Measurements from ENCODE around the gene CASP4.
"Not testable (repeated sequence)": the region's sequence is repeated elsewhere in the genome, so short reads cannot be mapped to it uniquely, and the experiment has no call there.

Gene CASP4

DNA sequence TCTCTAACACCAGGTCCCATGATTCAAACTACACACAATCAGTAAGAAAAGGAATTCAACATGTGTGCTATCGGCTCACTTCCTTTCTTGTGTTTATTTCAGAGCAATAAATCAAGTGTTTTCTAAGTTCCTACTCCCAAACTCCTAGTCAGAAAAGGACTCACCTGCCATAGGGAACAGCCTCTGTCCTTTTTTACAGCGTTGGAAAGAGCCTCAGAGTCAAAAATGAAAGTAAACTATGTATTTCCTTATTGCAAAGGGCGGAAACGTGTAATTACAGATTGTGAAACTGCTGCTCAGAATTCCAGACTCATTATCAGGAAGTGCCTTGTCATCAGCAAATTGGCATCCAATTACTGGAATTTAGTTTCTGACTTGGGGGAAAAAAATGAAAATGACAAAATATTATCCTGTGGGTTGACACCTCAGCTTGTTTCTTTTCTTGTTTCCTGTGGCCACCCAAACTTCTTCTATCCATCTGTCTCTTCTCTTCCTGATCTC lies at the start of gene CASP4:
Gene CASP4 (minus strand): TSS at position 220 of the 501 bp plus-strand sequence. CDS start 49 bp downstream, at position 171.
- peak; percentile 63 for DNase-seq (ENCODE audit: low spot score)

DNA sequence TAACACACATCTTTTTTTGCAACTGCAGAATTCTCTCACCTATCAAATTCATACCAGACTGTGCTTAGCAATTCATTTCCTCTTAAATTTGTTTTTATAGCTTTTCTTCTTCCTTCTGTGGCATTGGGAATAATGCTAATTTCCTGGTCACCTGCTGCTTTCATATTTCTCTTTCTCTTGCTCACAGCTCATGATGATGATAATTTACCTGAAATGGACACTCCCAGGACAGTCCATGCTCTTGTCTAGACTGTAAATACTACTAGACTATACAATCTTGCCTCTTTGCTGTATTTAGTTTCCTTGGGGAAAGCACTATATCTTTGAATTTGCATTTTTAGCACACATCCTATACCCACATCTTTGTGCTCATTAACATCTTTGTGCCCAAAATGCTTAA lies 39.1 kb upstream of the CASP4 start:
- DNase-seq (ENCODE audit: low spot score), result no peak

DNA sequence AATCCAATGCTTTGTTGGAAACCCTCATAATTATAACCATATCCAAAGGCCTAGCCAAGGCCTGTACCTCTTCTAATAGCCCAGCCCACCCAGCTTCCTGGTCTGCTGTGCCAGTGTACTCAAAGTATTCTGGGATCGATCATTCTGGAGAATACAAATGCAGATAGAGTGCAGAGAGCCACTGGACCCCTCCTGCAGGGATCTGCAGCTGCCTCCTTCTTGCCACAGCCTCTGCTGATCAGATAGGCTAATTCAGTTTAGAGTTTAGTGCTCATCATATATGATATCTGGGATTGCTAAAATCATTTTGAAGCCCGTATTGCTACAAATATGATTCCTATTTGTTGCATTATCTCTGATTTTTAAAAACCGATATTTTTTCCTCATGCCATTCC lies 37.1 kb upstream of the CASP4 start:
- no peak for DNase-seq (ENCODE audit: low spot score)

DNA sequence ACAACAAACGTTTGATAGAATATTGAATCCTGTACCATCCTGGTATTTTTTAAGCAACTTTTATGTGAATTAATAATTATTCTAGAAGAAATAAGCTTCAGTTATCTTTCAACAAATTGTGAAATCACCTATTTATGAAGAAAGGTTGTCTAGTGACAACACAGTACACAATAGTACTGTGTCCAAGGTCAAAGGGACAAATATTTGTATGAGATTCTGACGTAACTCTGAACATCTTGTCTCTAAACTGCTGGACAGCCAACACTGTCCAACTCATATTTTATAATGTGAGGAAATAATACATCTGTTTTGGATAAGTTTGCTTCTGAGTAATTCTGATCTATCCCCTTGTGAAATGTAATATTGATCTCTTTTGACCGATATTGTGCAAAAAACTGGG lies 35.6 kb upstream of the CASP4 start:
- no peak for DNase-seq (ENCODE audit: low spot score)

DNA sequence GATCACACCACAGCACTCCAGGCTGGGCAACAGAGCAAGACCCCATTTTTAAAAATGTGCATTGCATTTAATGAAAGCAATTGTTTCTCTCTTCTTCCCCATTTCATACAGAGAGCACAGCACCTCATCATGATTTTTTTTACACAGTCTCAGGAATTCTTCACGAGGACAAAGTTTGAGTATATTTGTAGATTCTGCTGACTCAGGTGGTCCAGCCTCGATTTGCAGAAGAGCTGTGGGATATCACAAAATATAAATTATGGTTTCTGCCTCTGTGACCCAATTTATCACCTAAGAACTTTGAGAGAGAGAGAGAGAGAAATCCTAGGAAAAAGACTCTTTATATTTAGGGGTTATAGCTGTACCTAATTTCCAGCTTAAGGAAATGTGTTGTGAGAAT lies 34.8 kb upstream of the CASP4 start:
- no peak for DNase-seq (ENCODE audit: low spot score)

DNA sequence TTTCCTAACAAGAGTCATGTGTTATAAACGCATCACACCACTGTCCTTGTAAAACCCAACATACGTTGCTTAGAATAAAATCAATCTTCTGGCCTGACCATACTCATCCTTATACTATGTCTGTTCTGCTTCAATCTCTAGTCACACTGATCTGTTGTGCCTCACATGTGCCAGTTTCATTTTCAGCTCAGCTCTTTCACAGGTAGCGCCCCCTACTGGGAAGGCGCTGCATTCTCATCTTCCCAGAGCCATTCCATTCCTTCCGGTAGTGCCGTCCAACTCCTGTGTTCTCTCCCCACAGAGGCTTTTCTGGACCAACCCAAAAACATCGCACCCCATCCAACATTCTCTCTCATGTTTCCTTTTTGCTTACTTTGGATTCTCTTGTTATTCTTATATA lies 32.4 kb upstream of the CASP4 start:
- no peak for DNase-seq (ENCODE audit: low spot score)

DNA sequence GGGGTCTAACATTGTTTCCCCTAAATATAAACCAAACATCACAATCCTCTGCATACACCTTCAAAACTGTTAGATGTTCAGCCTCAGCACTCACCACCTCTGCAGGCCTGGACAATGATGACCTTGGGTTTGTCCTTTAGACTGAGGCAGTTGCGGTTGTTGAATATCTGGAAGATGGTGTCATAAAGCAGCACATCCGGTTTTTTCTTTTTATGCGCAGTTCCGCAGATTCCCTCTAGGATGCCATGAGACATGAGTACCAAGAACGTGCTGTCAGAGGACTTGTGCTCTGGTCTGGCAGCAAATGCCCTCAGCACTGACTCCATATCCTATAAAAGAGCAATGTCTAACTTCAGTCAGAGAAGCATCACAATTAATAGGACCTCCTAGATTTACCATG lies 31.8 kb upstream of the CASP4 start:
- no peak for DNase-seq (ENCODE audit: low spot score)

DNA sequence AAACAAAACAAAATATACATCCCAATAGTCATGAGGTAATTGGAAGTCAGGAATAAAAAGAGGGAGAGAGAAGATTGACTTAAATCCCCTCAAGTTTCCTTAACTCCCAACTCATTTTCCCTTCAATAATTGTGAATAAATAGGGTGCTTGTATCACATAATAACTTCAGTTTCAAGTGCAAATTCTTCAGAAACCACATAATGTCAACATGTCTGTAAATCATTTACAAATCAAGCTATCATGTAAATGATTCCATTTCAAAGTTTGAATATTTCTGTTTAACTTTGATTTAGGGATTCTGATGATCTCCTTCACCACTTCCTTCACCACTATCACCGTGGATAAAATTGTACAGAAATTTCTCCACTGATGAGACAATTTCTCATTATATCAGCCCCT lies 31.3 kb upstream of the CASP4 start:
- no peak for DNase-seq (ENCODE audit: low spot score)

DNA sequence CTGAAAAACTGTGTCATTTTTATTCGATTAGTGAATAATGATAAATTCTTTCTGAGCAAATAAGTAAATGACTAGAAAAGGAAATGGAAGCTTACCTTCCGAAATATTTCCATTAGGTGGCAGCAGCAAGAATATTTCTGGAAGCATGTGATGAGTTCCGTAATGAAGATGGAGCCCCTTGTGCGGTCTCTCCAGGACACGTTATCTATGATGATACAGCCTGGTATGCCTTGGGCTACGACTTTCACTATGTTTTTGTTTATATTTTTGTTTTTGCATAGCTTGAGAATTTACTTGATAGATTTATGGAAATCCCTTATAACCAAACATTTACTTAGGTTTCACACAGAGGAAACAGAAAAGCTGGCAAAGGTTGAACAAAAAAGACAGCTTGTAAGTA lies 28.9 kb upstream of the CASP4 start:
- DNase-seq (ENCODE audit: low spot score), result no peak

DNA sequence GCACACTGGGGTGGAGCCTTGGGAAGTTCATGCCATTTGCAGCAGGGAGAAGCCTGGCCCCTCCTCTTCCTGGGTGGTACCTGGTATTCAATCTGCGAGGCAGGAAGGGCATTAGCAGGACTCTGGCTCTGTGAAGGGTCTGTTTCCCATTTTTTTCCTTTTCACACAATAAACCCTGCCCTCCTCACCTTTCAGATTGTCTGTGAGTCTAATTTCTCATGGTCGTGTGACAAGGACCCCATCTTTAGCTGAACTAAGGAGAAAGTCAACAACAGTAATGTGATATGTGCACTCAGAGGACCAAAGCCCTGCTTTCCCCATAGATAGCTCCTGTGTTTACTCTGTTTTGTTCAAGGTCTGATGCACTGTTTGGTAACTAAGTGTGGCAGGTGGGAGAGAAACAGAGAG lies 26.6 kb upstream of the CASP4 start:
- no peak for DNase-seq (ENCODE audit: low spot score)

DNA sequence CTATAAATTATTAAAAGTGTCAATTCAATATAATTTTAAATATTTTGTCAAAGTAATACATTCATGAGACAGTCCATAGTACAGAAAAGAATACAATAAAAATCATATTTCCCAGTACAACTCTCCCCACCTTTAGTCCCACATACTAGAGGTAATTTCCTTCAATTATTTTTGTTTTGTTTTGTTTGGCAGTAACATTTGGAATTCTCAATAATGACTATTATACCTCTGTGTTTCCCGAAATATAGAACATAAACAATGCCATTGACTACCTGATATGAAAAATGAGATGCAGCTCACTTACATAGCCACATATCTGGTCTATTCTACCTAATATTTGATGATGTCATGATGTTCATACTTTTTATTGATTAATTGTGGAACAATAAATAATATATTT lies 24.4 kb upstream of the CASP4 start:
- no peak for DNase-seq (ENCODE audit: low spot score)

DNA sequence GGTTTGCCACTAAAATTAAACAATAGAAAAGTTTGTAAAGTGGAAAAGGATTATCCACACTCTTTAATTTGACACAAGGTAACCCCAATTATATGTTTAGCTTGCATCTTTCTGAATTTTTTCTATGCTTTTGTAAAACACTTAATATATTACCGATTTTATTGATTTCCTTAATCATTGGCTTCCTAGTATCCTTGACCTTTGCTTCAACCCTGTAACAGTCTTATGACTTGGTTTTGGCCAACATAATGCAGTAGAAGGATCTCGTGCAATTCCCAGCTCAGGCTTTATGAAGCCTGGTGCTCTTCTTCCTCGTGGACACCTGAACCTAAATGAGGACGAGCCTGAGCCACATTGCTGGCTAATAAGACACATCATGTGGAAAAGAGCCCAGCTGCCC lies 23.6 kb upstream of the CASP4 start:
- no peak for DNase-seq (ENCODE audit: low spot score)

DNA sequence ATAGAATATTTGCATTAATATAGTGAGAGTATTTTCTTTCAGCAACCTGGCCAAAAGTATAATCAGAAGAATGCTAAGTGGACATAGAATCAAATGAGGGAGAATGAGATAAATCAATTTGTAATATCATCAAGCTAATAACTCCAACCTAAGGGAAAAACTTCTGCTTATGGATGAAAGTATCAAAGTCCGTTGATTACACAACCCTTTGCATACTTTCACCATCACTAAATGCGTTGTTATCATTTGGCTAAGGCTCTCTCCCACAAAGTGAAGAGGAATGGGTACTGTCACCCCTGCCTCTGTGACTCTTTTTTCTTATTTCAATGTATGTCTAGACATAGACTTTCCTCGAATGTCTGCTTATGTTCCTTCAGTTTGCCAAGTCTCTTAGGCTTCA lies 16.4 kb upstream of the CASP4 start:
- no peak for DNase-seq (ENCODE audit: low spot score)

DNA sequence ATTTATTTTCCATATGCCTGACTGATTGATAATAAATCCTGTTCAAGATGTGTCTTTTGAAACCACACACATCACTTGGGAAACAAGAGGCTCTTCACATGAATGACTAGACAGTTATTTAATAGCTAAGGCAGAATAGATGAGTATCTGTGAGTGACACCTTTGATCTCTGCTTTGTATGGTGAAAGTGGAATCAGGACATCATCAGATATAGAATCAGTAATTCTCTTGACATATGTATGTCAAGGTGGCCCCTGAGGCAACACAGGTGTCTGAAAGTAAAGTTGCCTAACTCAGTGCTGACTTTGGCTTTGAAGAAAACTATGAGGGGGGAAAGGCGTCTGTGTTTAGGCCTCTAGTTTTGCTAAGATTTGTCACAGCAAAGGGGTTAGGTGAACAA lies 11.5 kb upstream of the CASP4 start:
- DNase-seq (ENCODE audit: low spot score), result no peak

DNA sequence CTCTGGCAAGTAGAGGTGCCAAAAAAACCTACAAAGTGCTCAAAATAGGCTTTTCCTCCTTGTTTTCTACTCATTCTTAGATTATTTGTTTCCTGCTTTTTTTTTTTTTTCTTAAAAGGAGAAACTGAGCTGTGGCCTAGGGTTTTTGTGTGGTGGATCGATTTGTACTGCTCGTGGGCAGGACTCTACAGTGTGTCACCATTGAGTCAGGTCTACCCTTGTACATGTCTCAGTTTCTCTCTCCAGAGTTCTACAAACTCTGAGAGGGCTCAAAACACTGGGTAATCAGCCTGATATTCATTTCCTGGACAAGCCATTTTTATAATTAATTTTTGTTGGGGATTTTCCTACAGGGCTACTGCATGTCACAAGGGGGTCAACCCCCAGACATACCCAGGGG lies 5.2 kb upstream of the CASP4 start:
- DNase-seq (ENCODE audit: low spot score), result no peak

DNA sequence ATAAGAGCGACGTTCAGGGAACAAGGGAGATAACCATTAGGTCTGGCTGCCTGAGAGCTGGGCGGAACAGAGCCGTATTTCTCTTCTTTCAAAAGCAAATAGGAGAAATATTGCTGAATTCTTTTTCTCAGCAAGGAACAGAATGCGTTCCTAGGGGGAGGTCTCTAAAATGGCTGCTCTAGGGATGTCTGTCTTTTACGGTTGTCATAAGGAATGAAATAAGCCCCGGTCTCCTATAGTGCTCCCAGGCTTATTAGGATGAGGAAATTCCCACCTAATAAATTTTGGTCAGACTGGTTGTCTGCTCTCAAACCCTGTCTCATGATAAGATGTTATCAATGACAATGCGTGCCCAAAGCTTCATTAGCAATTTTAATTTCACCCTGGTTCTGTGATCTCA lies 4.5 kb upstream of the CASP4 start:
- not testable (repeated sequence) for DNase-seq (ENCODE audit: low spot score)

DNA sequence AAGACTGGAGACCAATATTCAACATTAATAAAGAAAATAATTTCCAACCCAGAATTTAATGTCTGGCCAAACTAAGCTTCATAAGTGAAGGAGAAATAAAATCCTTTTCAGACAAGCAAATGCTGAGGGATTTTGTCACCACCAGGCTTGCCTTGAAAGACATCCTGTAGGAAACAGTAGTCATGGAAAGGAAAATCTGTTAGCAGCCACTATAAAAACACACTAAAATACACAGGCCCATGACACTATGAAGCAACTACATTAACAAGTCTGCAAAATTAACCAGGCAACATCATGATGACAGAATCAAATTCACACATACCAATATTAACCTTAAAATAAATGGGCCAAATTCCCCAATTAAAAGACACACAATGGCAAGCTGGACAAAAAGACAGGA lies 2.4 kb upstream of the CASP4 start:
- DNase-seq (ENCODE audit: low spot score), result no peak

DNA sequence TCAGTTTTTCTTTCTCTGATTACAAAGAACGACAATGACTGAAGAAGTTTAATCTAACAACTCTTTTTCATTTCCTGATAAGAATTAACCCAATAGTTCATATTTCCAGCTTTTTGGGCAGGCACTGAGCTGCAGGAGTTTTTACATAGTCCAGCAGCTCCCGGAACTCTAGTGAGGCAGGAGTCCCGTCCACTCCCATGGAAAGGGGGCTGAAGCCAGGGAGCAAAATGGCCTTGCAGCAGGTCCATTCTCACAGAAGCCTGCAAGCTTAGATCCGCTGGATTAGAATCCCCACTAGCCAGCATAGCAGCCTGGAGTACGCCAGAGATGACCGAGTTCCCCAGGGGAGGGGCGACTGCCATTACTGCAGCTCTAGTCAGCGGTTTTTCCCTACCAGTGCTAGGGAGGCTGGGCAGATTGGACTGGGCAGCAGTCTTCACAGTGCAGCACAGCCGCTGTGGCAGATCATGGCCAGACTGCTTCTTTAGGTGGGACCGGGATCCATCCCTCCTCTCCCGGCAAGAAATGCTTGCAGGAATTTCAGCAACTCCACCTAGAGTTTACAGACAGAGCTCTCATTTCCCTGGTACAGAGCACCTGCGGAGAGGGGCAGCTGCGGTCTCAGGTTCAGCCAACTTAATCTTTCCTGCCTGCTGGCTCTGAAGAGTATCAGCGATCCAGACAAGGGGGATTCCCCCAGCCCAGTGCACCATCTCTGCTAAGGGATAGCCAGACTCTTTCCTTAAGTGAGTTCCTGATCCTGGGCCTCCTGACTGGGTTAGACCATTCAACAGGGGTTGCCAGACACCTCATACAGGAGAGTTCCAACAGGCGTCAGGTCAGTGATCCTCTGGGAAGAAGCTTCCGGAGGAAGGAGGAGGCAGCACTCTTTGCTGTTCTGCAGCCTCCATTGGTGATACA lies 742 bp upstream of the CASP4 start:
- DNase-seq (ENCODE audit: low spot score), result peak; percentile 50

DNA sequence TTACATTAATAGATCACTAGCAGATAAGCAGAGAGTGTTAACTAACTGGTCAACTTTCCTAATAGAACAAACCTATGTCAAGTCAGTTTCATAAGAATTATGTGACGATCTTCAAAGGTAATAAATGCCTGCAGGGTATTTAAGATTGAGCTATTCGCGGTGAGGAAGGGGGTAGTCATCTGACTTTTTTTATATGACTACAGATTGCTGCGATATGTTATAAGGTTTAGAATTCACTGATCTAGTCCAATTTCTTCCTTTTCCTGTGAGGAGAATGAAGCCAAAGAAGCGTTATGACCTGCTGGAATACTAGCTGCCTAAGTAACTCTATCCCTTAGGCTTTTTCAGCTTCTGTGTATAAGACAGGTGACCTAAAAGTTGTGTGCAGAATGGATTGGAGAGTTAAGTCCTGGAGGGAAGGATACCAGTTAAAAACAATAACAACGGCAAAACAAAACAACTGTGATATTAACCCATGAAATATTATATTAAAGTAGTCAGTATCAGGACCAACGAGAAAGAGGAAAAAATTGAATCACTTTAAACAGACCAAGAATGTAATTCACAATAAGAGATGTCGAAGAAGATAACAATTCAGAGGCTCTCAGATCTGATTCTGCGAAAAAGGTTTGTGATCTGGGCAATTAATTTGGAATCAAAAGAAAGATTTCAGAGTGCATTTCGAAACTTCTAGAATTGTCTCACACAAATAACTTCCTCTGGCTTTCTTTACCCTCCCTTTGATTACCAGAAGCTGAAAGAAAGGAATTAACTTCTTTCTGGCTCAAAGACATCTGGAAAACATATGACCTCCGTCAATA lies 630 bp downstream of the CASP4 start:
- no peak for DNase-seq (ENCODE audit: low spot score)

DNA sequence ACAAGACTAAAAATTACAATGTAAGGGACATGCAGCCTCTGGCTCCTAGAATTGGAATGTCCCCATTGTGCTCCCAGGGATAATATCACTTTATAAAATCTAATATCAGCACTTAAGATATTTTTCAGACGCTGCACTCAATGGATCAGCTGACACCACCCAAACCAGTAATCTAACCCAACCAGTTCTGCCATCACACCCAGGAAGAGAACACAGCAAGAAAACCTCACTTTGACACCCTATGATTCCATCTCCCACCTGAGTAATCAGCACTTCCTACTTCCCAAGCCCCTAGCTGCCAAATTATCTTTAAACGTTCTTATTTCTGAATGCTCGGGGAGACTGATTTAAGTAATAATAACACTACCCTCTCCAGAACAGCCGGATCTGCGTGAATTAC lies 2.6 kb downstream of the CASP4 start:
- no peak for DNase-seq (ENCODE audit: low spot score)

DNA sequence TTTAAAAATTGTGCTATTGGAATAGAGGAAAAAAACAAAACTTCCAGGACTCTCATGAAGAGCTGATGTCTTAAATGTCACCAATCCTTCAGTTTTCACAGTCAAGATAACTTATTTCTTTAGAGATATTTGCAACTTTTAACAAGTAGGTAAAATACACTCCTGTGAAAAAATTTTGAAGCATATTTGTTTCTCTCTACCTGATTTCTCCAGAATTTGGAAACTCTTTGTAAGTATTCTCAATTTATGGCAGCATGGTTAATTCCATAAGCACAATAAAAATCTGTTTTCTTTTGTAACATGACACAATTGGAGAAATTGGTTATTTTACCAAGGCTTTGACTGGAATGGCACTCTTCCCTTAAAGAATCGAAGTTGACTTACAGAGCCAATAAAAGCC lies 4.1 kb downstream of the CASP4 start:
- DNase-seq (ENCODE audit: low spot score), result no peak

DNA sequence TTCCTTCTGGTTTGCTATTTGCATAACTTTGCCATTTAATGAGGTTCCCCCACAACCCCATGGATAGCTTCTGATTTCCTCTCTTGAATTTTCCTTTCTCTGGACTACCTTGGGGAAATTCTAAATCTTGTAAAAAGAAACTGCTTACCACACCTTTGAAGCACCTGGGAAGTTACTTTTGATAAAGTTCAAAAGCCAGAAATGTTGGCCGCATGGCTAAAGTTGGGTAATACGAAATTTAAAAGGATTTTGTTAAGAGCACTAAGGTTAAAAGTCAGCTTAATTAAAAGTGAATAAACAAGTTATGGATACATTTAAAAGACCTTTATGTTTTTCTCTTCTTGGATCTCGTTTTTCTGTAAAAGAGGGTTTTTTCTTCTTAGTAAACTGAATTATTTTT lies 5.5 kb downstream of the CASP4 start:
- no peak for DNase-seq (ENCODE audit: low spot score)

DNA sequence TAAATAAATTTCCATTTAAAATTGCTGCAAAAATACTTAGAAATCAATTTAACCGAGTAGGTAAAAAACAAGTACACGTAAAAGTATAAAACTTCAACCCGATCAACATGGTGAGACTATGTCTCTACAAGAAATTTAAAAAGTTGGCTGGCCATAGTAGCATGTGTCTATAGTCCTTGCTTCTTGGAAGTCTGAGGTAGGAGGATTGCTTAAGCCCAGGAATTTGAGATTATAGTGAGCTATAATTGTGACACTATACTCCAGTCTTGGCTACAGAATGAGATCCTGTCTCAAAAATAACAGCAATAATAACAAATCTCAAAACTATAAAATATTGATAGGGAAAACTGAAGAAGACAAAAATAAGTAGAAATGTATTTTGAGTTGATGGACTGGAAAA lies 11.1 kb downstream of the CASP4 start:
- DNase-seq (ENCODE audit: low spot score), result no peak

All from AG20443 (cell line).